Karpas-422 (cell line): ENCODE measurements around the gene DNAJB12. TPM values are rescaled to one million over a fixed set of nuclear protein-coding genes. Genes with fewer than 3 reads are reported as not detected.
A peak's percentile ranks its signal among the peaks of the same experiment; 100 is the strongest.

Experiments used
- DNase-seq: peaks from one replicate; pipeline ENCODE4 v3.0.0-alpha.2; 2015
- H2AFZ ChIP-seq: fragments of 200-600 bp; sonication (generic); 2 replicates; pipeline ENCODE4 v1.6.1; 2014; ENCODE audit warnings: antibody characterized with exemption, low read length, mixed read lengths
- H3K27ac ChIP-seq: fragments of 200-600 bp; sonication (generic); 2 replicates; pipeline ENCODE4 v1.5.1; 2014; ENCODE audit warnings: mild to moderate bottlenecking, low read length, moderate library complexity
- H3K27me3 ChIP-seq: fragments of 200-600 bp; sonication (generic); 2 replicates; pipeline ENCODE4 v1.6.1; 2014; ENCODE audit warnings: low read length, mixed read lengths
- H3K36me3 ChIP-seq: fragments of 200-600 bp; sonication (generic); 2 replicates; pipeline ENCODE4 v1.6.1; 2014; ENCODE audit warnings: low read length, mixed read lengths; ENCODE audit not compliant: insufficient read depth
- H3K4me1 ChIP-seq: fragments of 200-600 bp; sonication (generic); 2 replicates; pipeline ENCODE4 v1.6.1; 2014; ENCODE audit warnings: mild to moderate bottlenecking, low read length, mixed read lengths
- H3K4me2 ChIP-seq: fragments of 200-600 bp; sonication (generic); 2 replicates; pipeline ENCODE4 v1.6.1; 2014; ENCODE audit warnings: low read length, low read depth, mild to moderate bottlenecking; ENCODE audit not compliant: poor library complexity, severe bottlenecking
- H3K4me3 ChIP-seq: fragments of 200-600 bp; sonication (generic); 2 replicates; pipeline ENCODE4 v1.5.1; 2014; ENCODE audit warnings: mild to moderate bottlenecking, antibody characterized with exemption, low read length, mixed read lengths
- H3K79me2 ChIP-seq: fragments of 200-600 bp; sonication (generic); 2 replicates; pipeline ENCODE4 v1.6.1; 2014; ENCODE audit warnings: mild to moderate bottlenecking, low read length, mixed read lengths
- H3K9ac ChIP-seq: fragments of 200-600 bp; sonication (generic); 2 replicates; pipeline ENCODE4 v1.6.0; 2014; ENCODE audit warnings: low read length
- H3K9me2 ChIP-seq: fragments of 200-600 bp; sonication (generic), shearing (Covaris generic); replicated peaks from 2 replicates; pipeline ENCODE4 v1.6.0; 2014; ENCODE audit warnings: mild to moderate bottlenecking, low read length, moderate library complexity; ENCODE audit not compliant: insufficient read depth
- H3K9me3 ChIP-seq: fragments of 300-700, 200-600 bp; sonication (generic); 2 replicates; pipeline ENCODE4 v1.6.1; 2014; ENCODE audit warnings: low read length, mixed read lengths
- H4K20me1 ChIP-seq: fragments of 200-600 bp; sonication (generic); 2 replicates; pipeline ENCODE4 v1.6.1; 2014; ENCODE audit warnings: mild to moderate bottlenecking, antibody characterized with exemption, low read length, low read depth; ENCODE audit not compliant: insufficient read depth
- total RNA-seq: library from RNA; depleted of rRNA; stranded (reverse); fragments of >200 nt; shearing (Covaris generic); gene quantifications from 2 replicates; pipeline ENCODE4 v1.2.3, GENCODE V29; 2014; ENCODE audit warnings: low replicate concordance

The DNAJB12 gene
- total RNA-seq, 1 experiment from 2014 or later: 36.1 TPM

DNA sequence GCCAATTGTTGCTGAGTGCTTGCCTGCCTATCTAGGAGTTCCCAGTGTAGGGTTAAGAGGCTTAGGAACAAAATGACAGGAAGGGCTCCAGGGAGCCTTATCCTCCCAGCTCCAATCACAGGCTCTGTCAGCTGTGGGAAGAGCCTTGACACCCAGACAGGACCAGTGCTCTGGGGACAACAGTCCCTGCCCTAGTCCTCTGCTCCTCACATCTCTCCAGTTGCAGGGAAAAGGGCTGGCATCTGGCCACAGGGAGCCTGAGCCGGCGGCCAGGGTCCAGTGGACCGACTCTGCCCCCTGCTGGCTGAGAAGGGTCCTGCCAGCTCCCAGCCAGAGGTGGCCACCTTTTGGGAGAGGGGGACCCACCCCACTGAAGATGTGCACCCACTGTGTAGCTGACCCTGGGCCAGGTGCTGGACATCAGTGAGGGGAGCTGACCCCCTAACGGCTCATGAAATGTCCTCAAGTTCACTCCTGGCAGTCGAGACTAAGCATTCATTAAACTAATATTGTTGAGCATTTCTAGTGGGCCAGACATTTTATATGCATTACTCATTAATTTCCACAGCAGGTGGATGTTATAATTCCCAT is 17.6 kb downstream of the DNAJB12 start:
- no peaks in the 10 kb centered on the region for H3K79me2 ChIP-seq
- H2AFZ ChIP-seq: no peak overlapping the region
- peak; percentile 81 for DNase-seq
- peak overlapping the region; percentile 97 for H3K27ac ChIP-seq
- no peaks in the 10 kb centered on the region for H3K27me3 ChIP-seq
- H3K9me3 ChIP-seq: no peaks in the 10 kb centered on the region
- H3K4me1 ChIP-seq: peaks cover 53% of the 10 kb centered on the region
- peak overlapping the region; percentile 8; the same call in 1 of the 2 replicates for H3K9ac ChIP-seq
- H3K9me2 ChIP-seq: no peaks in the 10 kb centered on the region
- no peaks in the 10 kb centered on the region for H4K20me1 ChIP-seq
- peaks cover 24% of the 10 kb centered on the region; the same call in 1 of the 2 replicates for H3K36me3 ChIP-seq
- H3K4me3 ChIP-seq: no peak overlapping the region
- H3K4me2 ChIP-seq: no peak overlapping the region

DNA sequence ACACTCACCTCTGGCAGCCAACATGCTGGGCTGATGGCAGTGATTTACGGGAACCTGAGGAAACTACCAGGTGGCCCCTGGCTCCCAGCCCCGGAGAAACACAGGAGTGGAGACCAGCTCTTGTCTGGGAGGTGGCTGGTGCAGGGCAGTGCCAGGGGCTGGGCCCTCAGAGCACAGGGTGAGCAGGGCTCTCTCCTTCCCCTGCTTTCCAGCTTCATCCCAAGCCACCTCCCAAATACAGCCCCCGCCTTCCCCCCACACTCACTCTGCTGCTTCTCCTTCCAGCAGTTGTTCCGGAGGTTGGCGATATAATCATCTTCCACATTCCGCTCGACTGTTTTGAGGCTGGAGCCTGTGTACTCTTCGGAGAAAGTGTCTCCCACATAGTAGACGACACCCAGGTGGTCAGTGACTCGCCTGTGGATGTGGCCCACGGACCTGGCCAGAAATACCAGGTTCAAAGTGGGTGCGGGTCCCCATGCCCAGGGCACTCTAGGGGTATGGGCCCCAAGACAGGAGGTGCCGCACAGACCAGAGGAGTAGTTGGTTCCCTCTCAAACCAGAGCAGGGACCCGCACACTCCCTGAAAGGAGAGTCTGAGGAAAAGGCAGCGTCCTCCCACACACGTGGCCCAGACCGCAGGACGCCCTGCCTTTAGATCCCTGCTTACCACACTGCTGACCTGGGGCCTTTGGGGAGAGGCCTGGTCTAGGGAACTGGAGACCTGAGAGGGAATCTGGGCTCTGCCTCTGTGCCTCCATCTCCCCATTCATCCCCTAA is 18.3 kb downstream of the DNAJB12 start:
- no peaks in the 10 kb centered on the region for H3K9me2 ChIP-seq
- no peaks in the 10 kb centered on the region for H4K20me1 ChIP-seq
- H3K9me3 ChIP-seq: no peaks in the 10 kb centered on the region
- H3K4me2 ChIP-seq: no peak overlapping the region
- H3K4me3 ChIP-seq: no peak overlapping the region
- H3K36me3 ChIP-seq: peaks cover 24% of the 10 kb centered on the region; the same call in 1 of the 2 replicates
- peaks cover 57% of the 10 kb centered on the region for H3K4me1 ChIP-seq
- H3K9ac ChIP-seq: peak overlapping the region; percentile 73
- no peaks in the 10 kb centered on the region for H3K27me3 ChIP-seq
- no peaks in the 10 kb centered on the region for H3K79me2 ChIP-seq
- H3K27ac ChIP-seq: peak overlapping the region; percentile 97
- H2AFZ ChIP-seq: no peak overlapping the region
- DNase-seq: no peak

DNA sequence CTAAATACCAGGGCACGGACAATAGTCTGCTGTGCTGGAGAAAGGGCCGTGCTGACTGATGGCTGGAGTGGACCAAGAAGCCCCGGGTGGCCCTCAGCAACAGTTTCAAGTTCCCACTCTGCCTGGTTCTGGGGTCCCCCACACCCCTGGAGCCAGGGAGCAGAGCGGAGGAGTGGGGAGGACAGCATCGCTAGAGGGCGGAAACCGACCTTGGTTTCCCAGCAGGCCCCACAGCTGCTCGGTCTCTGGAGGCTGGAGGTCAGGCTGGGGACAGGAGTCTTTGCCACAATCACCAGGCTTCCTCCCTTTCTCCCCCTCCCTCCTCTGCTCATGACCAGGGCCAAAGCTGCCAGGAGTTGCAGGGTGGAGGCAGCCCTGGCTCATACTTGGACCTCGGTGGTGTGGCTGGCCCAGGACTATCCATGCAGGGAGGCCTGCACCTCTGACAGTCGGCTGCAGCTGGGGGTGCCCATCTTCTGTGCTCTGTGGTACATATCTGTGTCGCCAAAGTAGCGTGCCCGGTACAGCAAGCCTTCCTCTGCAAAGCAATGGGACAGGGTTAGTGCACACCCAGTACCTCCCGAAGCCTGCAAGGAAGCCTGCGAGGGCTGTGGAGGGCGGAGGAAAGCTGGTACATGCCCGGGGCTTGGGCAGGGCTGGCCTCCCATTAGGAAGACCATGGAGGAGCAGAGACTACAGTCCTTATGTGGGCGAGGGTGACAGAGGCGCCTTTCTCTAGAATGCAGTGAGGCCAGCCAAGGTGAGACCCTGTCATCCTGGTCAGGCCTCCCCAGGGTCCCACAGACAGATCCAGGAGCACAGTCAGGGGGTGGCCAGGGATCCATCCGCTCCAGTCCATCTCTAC is 19.1 kb downstream of the DNAJB12 start:
- H3K9me2 ChIP-seq: no peaks in the 10 kb centered on the region
- peaks cover 65% of the 10 kb centered on the region for H3K4me1 ChIP-seq
- no peaks in the 10 kb centered on the region for H3K27me3 ChIP-seq
- H3K9me3 ChIP-seq: no peaks in the 10 kb centered on the region
- no peaks in the 10 kb centered on the region for H4K20me1 ChIP-seq
- H2AFZ ChIP-seq: no peak overlapping the region
- no peaks in the 10 kb centered on the region for H3K79me2 ChIP-seq
- peak overlapping the region; percentile 37; the same call in 1 of the 2 replicates for H3K4me3 ChIP-seq
- peak overlapping the region; percentile 60 for H3K4me2 ChIP-seq
- DNase-seq: peak; percentile 81
- peak overlapping the region; percentile 97 for H3K27ac ChIP-seq
- H3K9ac ChIP-seq: peak overlapping the region; percentile 73
- H3K36me3 ChIP-seq: peaks cover 24% of the 10 kb centered on the region; the same call in 1 of the 2 replicates

DNA sequence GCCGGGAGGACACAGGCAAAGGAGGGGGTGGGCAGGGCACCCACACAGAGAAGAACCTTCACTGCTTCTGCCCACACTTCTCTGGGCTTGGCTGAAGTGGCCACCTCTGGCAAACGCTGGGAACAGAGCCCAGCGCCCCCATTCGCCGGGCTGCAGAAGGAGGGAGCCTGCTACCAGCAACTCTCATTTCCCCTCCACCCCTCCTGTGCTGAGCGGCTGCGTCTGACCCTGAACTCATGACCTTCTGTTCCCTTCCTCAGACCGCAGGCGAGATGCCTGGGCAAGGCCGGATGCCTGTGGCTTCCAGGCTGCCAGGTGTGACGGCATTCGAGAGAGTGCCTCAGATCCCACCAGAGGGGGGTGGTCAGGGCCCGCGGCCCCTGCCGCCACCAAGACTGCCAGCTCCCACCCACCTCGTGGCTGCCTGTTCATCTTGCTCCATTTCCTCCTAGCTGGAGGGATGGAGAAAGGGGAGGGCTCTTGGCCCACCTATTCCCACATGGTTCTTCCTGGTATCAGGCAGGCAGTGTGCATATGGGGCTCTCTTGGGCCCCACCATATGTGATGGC is 19.8 kb downstream of the DNAJB12 start:
- Histone ChIP-seq H3K4me3 (peak overlapping the region; percentile 37; the same call in 1 of the 2 replicates), H3K4me2 (peak overlapping the region; percentile 60), H2AFZ (no peak overlapping the region), H3K4me1 (peaks cover 70% of the 10 kb centered on the region), H3K9ac (peak overlapping the region; percentile 73), H3K27ac (peak overlapping the region; percentile 97), H3K79me2 (no peaks in the 10 kb centered on the region), H3K9me3 (no peaks in the 10 kb centered on the region), H3K27me3 (no peaks in the 10 kb centered on the region), H3K36me3 (peaks cover 20% of the 10 kb centered on the region; the same call in 1 of the 2 replicates), H4K20me1 (no peaks in the 10 kb centered on the region), H3K9me2 (no peaks in the 10 kb centered on the region)
- peak; percentile 86 for DNase-seq

DNA sequence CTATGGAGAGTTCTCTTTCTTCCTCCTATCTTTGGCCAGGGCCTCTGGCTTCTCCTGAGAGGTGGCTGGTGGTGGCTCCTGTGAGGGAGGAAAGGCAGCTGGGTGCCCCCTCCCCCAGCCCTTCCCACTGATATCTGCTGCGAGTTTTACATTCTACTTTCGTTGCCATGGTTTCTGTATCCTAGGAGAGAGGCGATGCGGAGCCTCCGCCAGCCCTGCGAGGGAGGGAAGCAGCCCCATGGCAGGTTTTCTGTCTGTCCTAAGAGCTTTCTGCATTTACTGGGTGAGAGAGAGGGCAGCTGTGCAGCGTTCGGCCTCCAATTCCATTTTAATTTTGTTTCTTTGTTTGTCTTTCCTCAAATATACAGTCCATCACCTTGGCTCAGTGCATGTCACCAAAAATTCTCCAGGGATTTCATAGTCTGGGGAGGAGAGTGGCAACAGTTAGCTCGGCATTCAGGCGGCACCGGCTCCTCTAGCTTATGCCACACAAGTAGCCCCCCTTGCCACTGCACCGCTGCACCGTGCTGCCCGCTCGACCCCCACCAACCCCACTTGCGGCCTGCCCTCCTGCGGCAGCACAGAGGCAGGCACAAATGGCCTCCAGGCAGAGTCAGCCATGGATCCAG is 20.4 kb downstream of the DNAJB12 start:
- no peaks in the 10 kb centered on the region for H3K79me2 ChIP-seq
- H3K9me2 ChIP-seq: no peaks in the 10 kb centered on the region
- H3K4me3 ChIP-seq: 0 out of 2 replicates have a peak overlapping the region, but pooled peaks have one; percentile 21
- H2AFZ ChIP-seq: no peak overlapping the region
- no peak for DNase-seq
- H3K27me3 ChIP-seq: no peaks in the 10 kb centered on the region
- H3K4me2 ChIP-seq: peak overlapping the region; percentile 60
- H3K36me3 ChIP-seq: peaks cover 19% of the 10 kb centered on the region; the same call in 1 of the 2 replicates
- H3K9me3 ChIP-seq: no peaks in the 10 kb centered on the region
- H3K9ac ChIP-seq: peak overlapping the region; percentile 73
- H3K4me1 ChIP-seq: peaks cover 76% of the 10 kb centered on the region
- H3K27ac ChIP-seq: peak overlapping the region; percentile 97
- no peaks in the 10 kb centered on the region for H4K20me1 ChIP-seq

DNA sequence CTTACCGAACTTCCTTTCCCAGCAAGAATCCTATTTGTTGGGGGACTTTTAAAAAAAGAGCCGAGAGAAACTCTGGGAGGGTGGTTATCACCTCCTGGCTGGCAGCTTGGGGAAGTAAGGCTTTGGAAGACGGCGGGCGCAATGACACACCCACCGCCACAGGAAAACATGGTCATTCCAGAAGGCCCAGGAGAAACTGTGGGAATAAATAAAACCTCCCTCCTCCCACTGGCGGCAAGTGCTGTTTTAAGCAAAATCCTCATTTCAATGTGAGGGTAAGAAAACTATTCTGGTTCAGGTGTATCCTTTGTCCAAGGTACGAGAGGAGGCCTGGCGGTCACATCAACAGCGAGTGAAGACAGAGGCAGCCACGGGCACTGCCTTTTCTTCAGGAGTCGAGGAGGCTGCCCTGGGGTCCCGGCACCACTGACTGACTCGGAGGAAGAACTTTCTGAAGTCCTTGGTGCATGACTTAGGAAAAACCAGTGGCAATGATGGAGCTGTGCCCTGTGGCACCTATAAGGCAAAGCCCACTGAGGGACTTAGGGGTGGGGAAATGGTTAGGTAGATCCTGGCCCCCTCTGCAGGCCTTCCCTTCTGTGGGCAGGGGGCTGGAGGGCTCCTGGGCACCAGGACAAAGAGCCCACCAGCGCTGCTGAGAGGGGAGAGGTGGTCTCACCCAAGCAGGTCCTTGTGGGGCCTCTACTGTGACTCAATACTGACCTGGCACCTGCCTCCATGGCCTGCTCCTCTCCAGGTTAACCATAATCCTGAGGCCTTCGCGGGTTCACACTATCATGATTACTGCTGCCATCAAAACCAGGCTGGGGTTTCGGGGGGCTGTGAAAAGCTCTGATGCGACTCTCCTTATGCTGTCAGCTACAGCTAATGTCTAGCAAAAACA is 21.4 kb downstream of the DNAJB12 start:
- H3K4me2 ChIP-seq: peak overlapping the region; percentile 71
- H3K9me2 ChIP-seq: no peaks in the 10 kb centered on the region
- peak overlapping the region; percentile 97 for H3K27ac ChIP-seq
- H3K27me3 ChIP-seq: no peaks in the 10 kb centered on the region
- H3K36me3 ChIP-seq: peaks cover 16% of the 10 kb centered on the region; the same call in 1 of the 2 replicates
- H3K9ac ChIP-seq: peak overlapping the region; percentile 95
- H3K4me1 ChIP-seq: peaks cover 85% of the 10 kb centered on the region
- no peak overlapping the region for H2AFZ ChIP-seq
- DNase-seq: no peak
- no peaks in the 10 kb centered on the region for H3K79me2 ChIP-seq
- H3K4me3 ChIP-seq: no peak overlapping the region
- H3K9me3 ChIP-seq: no peaks in the 10 kb centered on the region
- H4K20me1 ChIP-seq: no peaks in the 10 kb centered on the region
